ENCODE results near the gene PDCD7. TPM values are rescaled to one million over a fixed set of nuclear protein-coding genes. Genes with fewer than 3 reads are reported as not detected.

The PDCD7 gene
- total RNA-seq, 1 experiment from 2014 or later = 19.7 TPM

DNA sequence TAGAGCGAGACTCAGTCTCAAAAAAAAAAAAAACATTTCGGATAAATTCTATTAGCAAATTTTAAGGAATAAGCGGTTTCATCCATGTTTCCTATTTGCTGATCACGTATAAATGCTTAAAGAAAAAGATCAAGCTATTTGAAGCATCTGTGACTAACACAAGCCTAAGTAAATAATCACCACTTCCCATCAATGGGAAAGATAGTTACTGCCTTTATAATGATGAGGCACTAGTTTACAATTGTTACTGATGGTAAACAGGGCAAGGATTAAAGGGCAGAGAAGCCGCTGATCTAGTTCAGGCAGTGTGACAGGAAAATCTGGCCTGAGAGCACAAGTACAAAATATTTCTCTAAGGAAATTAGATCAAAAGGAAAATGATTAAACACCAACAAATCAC, 37.8 kb upstream of the PDCD7 start:
- intact Hi-C loops (cut with micrococcal nuclease; ENCODE audit: unreplicated experiment) = no loop called here
- H3K4me3 ChIP-seq (ENCODE audit: low read depth in 2 of 2, low read length in 2 of 2) = no peak overlapping the region
- H3K27ac ChIP-seq (ENCODE audit: low read length) = no peak overlapping the region
- TF ChIP-seq TCF7L2 (IDR thresholded peaks at IDR 0.05; ENCODE audit: low read depth, low read length) (no peak), SIN3A (IDR thresholded peaks at IDR 0.05; ENCODE audit: borderline replicate concordance, insufficient read depth, low read depth, low read length) (no peak), POLR2AphosphoS5 (IDR thresholded peaks at IDR 0.05; ENCODE audit: low read depth, low read length) (no peak)
- TF ChIP-seq, protein P1, sequence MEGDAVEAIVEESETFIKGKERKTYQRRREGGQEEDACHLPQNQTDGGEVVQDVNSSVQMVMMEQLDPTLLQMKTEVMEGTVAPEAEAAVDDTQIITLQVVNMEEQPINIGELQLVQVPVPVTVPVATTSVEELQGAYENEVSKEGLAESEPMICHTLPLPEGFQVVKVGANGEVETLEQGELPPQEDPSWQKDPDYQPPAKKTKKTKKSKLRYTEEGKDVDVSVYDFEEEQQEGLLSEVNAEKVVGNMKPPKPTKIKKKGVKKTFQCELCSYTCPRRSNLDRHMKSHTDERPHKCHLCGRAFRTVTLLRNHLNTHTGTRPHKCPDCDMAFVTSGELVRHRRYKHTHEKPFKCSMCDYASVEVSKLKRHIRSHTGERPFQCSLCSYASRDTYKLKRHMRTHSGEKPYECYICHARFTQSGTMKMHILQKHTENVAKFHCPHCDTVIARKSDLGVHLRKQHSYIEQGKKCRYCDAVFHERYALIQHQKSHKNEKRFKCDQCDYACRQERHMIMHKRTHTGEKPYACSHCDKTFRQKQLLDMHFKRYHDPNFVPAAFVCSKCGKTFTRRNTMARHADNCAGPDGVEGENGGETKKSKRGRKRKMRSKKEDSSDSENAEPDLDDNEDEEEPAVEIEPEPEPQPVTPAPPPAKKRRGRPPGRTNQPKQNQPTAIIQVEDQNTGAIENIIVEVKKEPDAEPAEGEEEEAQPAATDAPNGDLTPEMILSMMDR (IDR thresholded peaks at IDR 0.05) = no peak
- TF ChIP-seq, protein P2, sequence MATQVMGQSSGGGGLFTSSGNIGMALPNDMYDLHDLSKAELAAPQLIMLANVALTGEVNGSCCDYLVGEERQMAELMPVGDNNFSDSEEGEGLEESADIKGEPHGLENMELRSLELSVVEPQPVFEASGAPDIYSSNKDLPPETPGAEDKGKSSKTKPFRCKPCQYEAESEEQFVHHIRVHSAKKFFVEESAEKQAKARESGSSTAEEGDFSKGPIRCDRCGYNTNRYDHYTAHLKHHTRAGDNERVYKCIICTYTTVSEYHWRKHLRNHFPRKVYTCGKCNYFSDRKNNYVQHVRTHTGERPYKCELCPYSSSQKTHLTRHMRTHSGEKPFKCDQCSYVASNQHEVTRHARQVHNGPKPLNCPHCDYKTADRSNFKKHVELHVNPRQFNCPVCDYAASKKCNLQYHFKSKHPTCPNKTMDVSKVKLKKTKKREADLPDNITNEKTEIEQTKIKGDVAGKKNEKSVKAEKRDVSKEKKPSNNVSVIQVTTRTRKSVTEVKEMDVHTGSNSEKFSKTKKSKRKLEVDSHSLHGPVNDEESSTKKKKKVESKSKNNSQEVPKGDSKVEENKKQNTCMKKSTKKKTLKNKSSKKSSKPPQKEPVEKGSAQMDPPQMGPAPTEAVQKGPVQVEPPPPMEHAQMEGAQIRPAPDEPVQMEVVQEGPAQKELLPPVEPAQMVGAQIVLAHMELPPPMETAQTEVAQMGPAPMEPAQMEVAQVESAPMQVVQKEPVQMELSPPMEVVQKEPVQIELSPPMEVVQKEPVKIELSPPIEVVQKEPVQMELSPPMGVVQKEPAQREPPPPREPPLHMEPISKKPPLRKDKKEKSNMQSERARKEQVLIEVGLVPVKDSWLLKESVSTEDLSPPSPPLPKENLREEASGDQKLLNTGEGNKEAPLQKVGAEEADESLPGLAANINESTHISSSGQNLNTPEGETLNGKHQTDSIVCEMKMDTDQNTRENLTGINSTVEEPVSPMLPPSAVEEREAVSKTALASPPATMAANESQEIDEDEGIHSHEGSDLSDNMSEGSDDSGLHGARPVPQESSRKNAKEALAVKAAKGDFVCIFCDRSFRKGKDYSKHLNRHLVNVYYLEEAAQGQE (IDR thresholded peaks at IDR 0.05; ENCODE audit: insufficient read depth in 1 of 2, low read depth in 2 of 2, low read length in 1 of 2) = no peak
- H3K27me3 ChIP-seq (ENCODE audit: control insufficient read depth, insufficient read depth, low read length) = no peaks in the 10 kb centered on the region
- H3K36me3 ChIP-seq (ENCODE audit: control insufficient read depth, insufficient read depth, low read length) = no peaks in the 10 kb centered on the region
- in situ Hi-C loops (cut with HindIII; ENCODE audit: low pct_unique_long_range_greater_than_20kb, low sequenced_read_pairs) = no loop called here
- no peak for ATAC-seq
- H3K9me3 ChIP-seq (ENCODE audit: control insufficient read depth, insufficient read depth, low read depth, low read length) = no peaks in the 10 kb centered on the region
- no peak for DNase-seq (ENCODE audit: low read depth, low spot score)
- ChIA-PET CTCF (no interaction called here), POLR2A (no interaction called here)
- no peaks in the 10 kb centered on the region for H3K4me1 ChIP-seq (ENCODE audit: control insufficient read depth, insufficient read depth, low read length)
- no TSS peak for BruUV-seq (replicated peaks)

DNA sequence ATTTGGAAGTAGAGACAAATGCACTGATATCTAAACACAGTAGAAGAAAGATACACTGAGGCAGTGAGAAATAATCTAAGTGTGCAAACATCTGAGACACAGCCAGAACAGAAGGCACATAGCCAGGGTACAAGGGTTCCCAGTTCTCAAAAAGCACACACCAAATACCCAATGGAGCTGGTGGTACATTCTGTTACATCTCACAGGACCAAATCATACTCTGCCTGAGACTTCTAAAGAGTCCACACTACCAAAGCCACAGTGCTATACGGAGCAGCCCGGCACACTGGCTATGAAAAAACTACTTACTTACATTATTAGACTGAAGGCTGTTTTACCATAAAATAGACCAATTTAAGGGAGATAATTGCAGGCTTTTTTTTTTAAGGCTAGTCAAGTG, 32.3 kb upstream of the PDCD7 start:
- POLR2A ChIA-PET = no interaction called here
- Histone ChIP-seq H3K27ac (ENCODE audit: low read length) (no peak overlapping the region), H3K27me3 (ENCODE audit: control insufficient read depth, insufficient read depth, low read length) (no peaks in the 10 kb centered on the region), H3K4me1 (ENCODE audit: control insufficient read depth, insufficient read depth, low read length) (no peaks in the 10 kb centered on the region), H3K4me3 (ENCODE audit: low read depth in 2 of 2, low read length in 2 of 2) (no peak overlapping the region), H3K36me3 (ENCODE audit: control insufficient read depth, insufficient read depth, low read length) (peaks cover 19% of the 10 kb centered on the region; the same call in 1 of the 2 replicates), H3K9me3 (ENCODE audit: control insufficient read depth, insufficient read depth, low read depth, low read length) (no peaks in the 10 kb centered on the region)
- DNase-seq (ENCODE audit: low read depth, low spot score) (no peak), ATAC-seq (no peak)
- TF ChIP-seq POLR2AphosphoS5 (IDR thresholded peaks at IDR 0.05; ENCODE audit: low read depth, low read length) (no peak), TCF7L2 (IDR thresholded peaks at IDR 0.05; ENCODE audit: low read depth, low read length) (no peak), SIN3A (IDR thresholded peaks at IDR 0.05; ENCODE audit: borderline replicate concordance, insufficient read depth, low read depth, low read length) (no peak)
- TF ChIP-seq, protein P1 (IDR thresholded peaks at IDR 0.05) = no peak
- TF ChIP-seq, protein P2 (IDR thresholded peaks at IDR 0.05; ENCODE audit: insufficient read depth in 1 of 2, low read depth in 2 of 2, low read length in 1 of 2) = no peak
- no TSS peak for BruUV-seq (replicated peaks)
- intact Hi-C loops (cut with micrococcal nuclease; ENCODE audit: unreplicated experiment) = no loop called here
- in situ Hi-C loops (cut with HindIII; ENCODE audit: low pct_unique_long_range_greater_than_20kb, low sequenced_read_pairs) = no loop called here
- CTCF ChIA-PET = interaction anchor here (0.7 kb wide), 1 partner anchor 16 kb away, joined by 4 read pairs; no protein-coding TSS in a partner anchor

All from Panc1 (cell line).